ENCODE measurements around the gene SELENOW.

- TF ChIP-seq CTCF (IDR thresholded peaks at IDR 0.05) (no peak), POLR2A (IDR thresholded peaks at IDR 0.05) (no peak)
Measured at GRCh38 chr19:47798904-47799266, 20.4 kb downstream of the SELENOW start.
